ENCODE measurements around the gene PRR5L.

- TF ChIP-seq ZNF274 (IDR thresholded peaks at IDR 0.05; ENCODE audit: low read depth, low read length): no peak
- TF ChIP-seq YY1 (IDR thresholded peaks at IDR 0.05; ENCODE audit: insufficient read depth, insufficient read length): no peak
- no peak for TF ChIP-seq SUZ12 (IDR thresholded peaks at IDR 0.05; ENCODE audit: extremely low read depth, insufficient read depth, insufficient read length)
These were observed 159.6 kb downstream of the PRR5L start for GRCh38 chr11:36455658-36456111.

All from NT2/D1 (cell line).